Cardiac muscle cell (in vitro differentiated cells and primary cell): ENCODE data around the gene WDR88. TPM values are rescaled to one million over a fixed set of nuclear protein-coding genes. Genes with fewer than 3 reads are reported as not detected.

ENCODE experiments used
- DNase-seq, 2 donors: peaks; one replicate each; pipeline versions ENCODE4 v3.0.0 to v3.0.0-alpha.2; 2010 to 2017; ENCODE audit warnings: low read depth in 1 of 2, low spot score in 1 of 2
- H3K27ac ChIP-seq: fragments of 200-600 bp; sonication (generic); 2 replicates; pipeline ENCODE4 v1.5.1; 2016
- H3K27me3 ChIP-seq: fragments of 200-600 bp; sonication (generic); 2 replicates; pipeline ENCODE4 v1.6.0; 2016; ENCODE audit warnings: control low read depth
- H3K36me3 ChIP-seq: fragments of 200-600 bp; sonication (generic); 2 replicates; pipeline ENCODE4 v1.5.1; 2016; ENCODE audit warnings: control low read depth
- H3K4me1 ChIP-seq: fragments of 200-600 bp; sonication (generic); 2 replicates; pipeline ENCODE4 v1.8.1; 2017; ENCODE audit warnings: low read depth, mild to moderate bottlenecking, mixed run types
- H3K4me3 ChIP-seq: fragments of 200-600 bp; sonication (generic); 2 replicates; pipeline ENCODE4 v1.5.1; 2016; ENCODE audit warnings: mild to moderate bottlenecking
- H3K9me3 ChIP-seq: fragments of 200-600 bp; sonication (generic); 2 replicates; pipeline ENCODE4 v1.5.1; 2017; ENCODE audit warnings: low read depth, mild to moderate bottlenecking, control low read depth
- polyA plus RNA-seq: library from polyadenylated mRNA; unstranded; fragments of >200 nt; fragmentation: Nextera tagmentation; extraction: Ambion mirVana; gene quantifications from 2 replicates; pipeline ENCODE4 v1.2.1, GENCODE V29; 2016
- total RNA-seq: library from RNA; depleted of rRNA; stranded (reverse); fragments of >200 nt; gene quantifications from 2 replicates; pipeline ENCODE4 v1.2.3, GENCODE V29; 2016
- TF ChIP-seq, protein P1 (sequence below): IDR thresholded peaks from 2 replicates; pipeline ENCODE4 v1.5.1; 2012; ENCODE audit warnings: low read depth, mild to moderate bottlenecking, low read length

Gene WDR88
- total and polyA plus RNA-seq, 2 experiments from 2014 or later, result 0.78 TPM; not detected in 1

DNA sequence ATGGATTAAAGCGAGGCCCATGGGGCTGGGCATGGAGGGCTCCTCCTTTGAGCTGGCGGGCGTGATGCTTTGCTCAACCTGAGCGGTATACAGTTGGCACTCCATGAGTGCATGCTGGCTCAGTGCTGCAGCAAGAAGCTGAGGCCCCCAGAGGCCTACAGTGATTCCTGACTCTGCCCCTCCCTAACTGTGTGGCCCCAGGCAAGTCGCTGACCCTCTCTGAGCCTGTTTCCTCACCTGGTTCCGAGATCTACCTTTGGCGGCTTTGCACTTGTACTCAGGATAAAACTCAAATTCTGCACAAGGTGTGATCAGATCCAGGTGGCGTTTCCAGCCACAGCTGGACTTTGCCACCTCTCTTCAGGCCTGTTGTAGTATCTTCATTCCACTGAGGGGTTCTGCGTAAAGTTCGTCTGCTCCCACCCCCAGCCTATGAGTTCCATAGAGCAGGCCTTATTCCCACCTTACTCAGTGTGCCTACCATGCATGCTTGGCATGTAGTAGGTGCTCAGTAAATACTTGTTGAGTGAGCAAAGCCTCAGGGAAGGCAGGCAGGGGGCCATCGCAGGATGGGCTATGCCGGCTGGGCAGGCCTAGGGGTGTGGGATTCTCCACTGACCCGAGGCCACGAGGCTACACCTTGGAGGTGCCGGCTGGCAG, 70.1 kb downstream of the WDR88 start:
- TF ChIP-seq, protein P1, sequence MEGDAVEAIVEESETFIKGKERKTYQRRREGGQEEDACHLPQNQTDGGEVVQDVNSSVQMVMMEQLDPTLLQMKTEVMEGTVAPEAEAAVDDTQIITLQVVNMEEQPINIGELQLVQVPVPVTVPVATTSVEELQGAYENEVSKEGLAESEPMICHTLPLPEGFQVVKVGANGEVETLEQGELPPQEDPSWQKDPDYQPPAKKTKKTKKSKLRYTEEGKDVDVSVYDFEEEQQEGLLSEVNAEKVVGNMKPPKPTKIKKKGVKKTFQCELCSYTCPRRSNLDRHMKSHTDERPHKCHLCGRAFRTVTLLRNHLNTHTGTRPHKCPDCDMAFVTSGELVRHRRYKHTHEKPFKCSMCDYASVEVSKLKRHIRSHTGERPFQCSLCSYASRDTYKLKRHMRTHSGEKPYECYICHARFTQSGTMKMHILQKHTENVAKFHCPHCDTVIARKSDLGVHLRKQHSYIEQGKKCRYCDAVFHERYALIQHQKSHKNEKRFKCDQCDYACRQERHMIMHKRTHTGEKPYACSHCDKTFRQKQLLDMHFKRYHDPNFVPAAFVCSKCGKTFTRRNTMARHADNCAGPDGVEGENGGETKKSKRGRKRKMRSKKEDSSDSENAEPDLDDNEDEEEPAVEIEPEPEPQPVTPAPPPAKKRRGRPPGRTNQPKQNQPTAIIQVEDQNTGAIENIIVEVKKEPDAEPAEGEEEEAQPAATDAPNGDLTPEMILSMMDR, result no peak
- Histone ChIP-seq H3K9me3 (no peaks in the 10 kb centered on the region), H3K4me3 (no peak overlapping the region), H3K27ac (no peak overlapping the region), H3K27me3 (no peaks in the 10 kb centered on the region), H3K4me1 (no peaks in the 10 kb centered on the region), H3K36me3 (no peaks in the 10 kb centered on the region)
- no peak for DNase-seq

DNA sequence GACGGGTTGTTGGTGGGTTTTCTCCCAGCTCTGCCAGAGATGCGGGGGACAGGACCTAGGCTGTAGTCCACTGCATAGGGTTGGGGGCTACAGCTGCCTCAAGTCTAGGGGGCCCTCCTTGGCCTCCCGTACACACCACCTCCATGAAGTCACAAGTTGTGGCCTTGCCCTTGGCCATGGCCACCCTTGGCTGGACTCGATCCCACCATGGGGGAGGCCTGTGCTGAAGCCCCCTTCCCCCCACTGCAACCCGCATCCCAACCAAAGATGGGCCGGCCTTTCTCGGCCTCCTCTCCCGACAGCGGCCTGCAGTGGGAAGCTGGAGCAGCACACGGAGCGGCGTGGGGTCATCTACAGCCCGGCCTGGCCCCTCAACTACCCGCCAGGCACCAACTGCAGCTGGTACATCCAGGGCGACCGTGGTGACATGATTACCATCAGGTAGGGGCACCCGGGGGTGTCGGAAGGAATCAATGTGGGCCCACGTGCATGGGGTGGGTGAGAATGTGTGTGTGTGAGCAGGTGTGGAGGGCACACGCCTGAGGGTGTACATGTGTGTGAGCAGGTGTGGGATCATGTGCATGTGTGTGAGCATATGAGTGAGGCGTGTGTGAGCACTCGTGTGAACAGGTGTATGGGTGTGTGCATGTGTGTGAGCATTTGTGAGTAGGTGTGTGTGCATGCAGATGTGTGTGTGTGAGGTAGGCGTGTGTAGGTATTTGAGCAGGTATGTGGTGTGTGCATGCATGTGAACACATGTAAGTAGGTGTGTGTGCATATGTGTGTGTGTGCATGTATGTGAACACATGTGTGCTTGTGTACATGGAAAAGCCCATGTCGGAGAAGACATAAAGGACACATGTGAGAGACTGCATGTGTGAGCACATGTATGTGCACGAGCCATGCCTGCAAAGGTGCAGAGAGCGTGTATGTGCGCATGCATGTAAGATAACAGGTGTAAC, 70.9 kb downstream of the WDR88 start:
- TF ChIP-seq, protein P1, result no peak
- Histone ChIP-seq H3K36me3 (no peaks in the 10 kb centered on the region), H3K4me3 (no peak overlapping the region), H3K4me1 (no peaks in the 10 kb centered on the region), H3K9me3 (no peaks in the 10 kb centered on the region), H3K27me3 (no peaks in the 10 kb centered on the region), H3K27ac (no peak overlapping the region)
- DNase-seq, result no peak

DNA sequence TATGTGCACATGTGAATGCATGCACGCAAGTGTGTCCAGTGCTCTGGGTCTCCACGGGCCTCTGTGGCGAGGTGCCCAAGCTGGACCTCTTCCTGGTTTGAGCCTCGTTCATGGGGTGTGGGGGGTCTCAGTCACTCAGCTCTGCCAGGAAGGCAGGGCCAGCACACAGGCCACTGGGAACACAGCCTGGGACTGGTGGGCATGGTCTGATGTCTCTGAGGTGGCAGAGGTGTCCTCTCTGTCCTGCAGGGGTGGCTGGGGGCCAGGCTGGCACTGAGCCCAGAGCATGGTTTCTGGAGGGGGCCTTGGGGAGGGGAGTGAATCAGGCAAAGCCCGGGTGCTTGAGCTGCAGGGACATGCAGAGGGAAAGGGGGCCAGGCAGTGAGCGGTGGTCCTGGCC, 71.6 kb downstream of the WDR88 start:
- no peak for DNase-seq
- Histone ChIP-seq H3K27me3 (no peaks in the 10 kb centered on the region), H3K36me3 (no peaks in the 10 kb centered on the region), H3K4me1 (no peaks in the 10 kb centered on the region), H3K9me3 (no peaks in the 10 kb centered on the region), H3K27ac (no peak overlapping the region), H3K4me3 (no peak overlapping the region)
- TF ChIP-seq, protein P1, result no peak

DNA sequence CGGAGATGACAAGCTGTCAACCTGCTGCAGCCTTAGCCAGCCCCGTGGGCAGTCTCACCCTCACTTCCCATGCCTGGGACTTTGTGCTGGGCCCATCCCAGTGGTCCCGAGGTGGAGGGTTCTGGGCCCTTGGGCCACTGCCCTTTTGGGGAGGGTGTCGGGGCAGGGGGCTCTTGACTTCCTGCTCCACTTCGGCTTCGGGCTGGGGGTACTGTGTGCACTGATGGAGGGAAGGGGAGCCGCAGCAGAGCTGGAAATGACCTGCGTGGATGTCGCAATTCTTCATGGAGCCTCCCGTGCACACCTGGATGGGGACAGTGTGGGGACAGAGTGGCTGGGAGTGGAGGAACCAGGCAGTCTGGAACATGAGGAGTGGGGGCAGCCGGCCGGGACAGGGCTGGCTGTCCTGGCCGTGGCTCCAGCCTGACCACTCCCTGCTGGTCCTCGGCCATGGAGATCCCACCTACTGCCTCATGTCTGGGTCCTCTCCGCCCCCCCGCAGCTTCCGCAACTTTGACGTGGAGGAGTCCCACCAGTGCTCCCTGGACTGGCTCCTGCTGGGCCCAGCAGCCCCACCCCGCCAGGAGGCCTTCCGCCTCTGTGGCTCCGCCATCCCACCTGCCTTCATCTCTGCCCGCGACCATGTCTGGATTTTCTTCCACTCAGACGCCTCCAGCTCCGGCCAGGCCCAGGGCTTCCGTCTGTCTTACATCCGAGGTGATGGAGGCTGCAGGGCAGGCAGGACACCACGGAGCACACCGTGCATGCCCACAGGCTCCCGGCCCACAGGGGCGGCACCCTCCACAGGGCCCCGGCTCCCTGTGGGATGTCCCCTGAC, 72.4 kb downstream of the WDR88 start:
- Histone ChIP-seq H3K4me1 (no peaks in the 10 kb centered on the region), H3K36me3 (no peaks in the 10 kb centered on the region), H3K27me3 (no peaks in the 10 kb centered on the region), H3K4me3 (no peak overlapping the region), H3K27ac (no peak overlapping the region), H3K9me3 (no peaks in the 10 kb centered on the region)
- DNase-seq, result no peak
- TF ChIP-seq, protein P1, result no peak

DNA sequence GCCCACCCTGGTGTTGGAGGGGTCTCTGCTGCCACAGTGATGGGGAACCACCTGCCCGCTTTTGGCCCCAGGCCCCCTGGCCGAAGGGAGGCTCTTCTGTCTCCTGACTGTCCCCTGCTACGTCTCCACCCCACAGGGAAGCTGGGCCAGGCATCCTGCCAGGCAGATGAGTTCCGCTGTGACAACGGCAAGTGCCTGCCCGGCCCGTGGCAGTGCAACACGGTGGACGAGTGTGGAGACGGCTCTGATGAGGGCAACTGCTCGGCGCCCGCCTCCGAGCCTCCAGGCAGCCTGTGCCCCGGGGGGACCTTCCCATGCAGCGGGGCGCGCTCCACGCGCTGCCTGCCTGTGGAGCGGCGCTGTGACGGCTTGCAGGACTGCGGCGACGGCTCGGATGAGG, 73.2 kb downstream of the WDR88 start:
- Histone ChIP-seq H3K27ac (no peak overlapping the region), H3K4me1 (no peaks in the 10 kb centered on the region), H3K36me3 (no peaks in the 10 kb centered on the region), H3K27me3 (no peaks in the 10 kb centered on the region), H3K4me3 (no peak overlapping the region), H3K9me3 (no peaks in the 10 kb centered on the region)
- DNase-seq, result no peak
- TF ChIP-seq, protein P1, result no peak
